Spleen (tissue), 11 donors: ENCODE measurements around the gene CNOT6. TPM values are rescaled to one million over a fixed set of nuclear protein-coding genes. Genes with fewer than 3 reads are reported as not detected.

Source experiments
- DNase-seq: peaks from one replicate; pipeline ENCODE4 v3.0.0-alpha.2; 2020
- H3K27ac ChIP-seq, 8 donors: fragments of 200-600 bp; sonication (generic) in 7 of 8; 1 replicate in 4 of 8; 2 replicates in 4 of 8; pipeline versions ENCODE4 v1.5.0 to v1.8.0; 2016 to 2021; ENCODE audit warnings: inconsistent platforms in 4 of 8, mild to moderate bottlenecking in 4 of 8, moderate library complexity in 1 of 8
- H3K27me3 ChIP-seq, 7 donors: fragments of 200-600 bp; sonication (generic) in 6 of 7; replicated peaks in 1 of 7; 1 replicate in 4 of 7; 2 replicates in 3 of 7; pipeline versions ENCODE4 v1.5.0 to v1.8.0; 2016 to 2021; ENCODE audit warnings: inconsistent platforms in 3 of 7, mild to moderate bottlenecking in 1 of 7
- H3K36me3 ChIP-seq, 6 donors: fragments of 200-600 bp; sonication (generic) in 5 of 6; 1 replicate in 4 of 6; 2 replicates in 2 of 6; pipeline versions ENCODE4 v1.5.0 to v1.8.0; 2016 to 2021; ENCODE audit warnings: inconsistent platforms in 2 of 6
- H3K4me1 ChIP-seq, 6 donors: fragments of 200-600 bp; sonication (generic) in 5 of 6; 1 replicate in 3 of 6; 2 replicates in 3 of 6; pipeline versions ENCODE4 v1.5.0 to v1.8.0; 2016 to 2021; ENCODE audit warnings: inconsistent platforms in 3 of 6
- H3K4me3 ChIP-seq, 8 donors: fragments of 200-600 bp; sonication (generic) in 7 of 8; 1 replicate in 4 of 8; 2 replicates in 4 of 8; pipeline versions ENCODE4 v1.5.0 to v1.8.0; 2016 to 2021; ENCODE audit warnings: inconsistent platforms in 4 of 8, mild to moderate bottlenecking in 4 of 8, moderate library complexity in 2 of 8
- H3K9me3 ChIP-seq, 8 donors: fragments of 200-600 bp; sonication (generic) in 7 of 8; 1 replicate in 4 of 8; 2 replicates in 4 of 8; pipeline versions ENCODE4 v1.5.0 to v1.8.0; 2016 to 2021; ENCODE audit warnings: inconsistent platforms in 4 of 8
- CTCF ChIP-seq, 11 experiments: fragments of 200-600 bp in 7 of 11; fragments of 450-650 bp in 4 of 11; sonication (generic) in 4 of 11; IDR thresholded peaks in 8 of 11; conservative IDR thresholded peaks in 3 of 11; 1 replicate in 7 of 11; 2 replicates in 4 of 11; pipeline versions ENCODE4 v1.4.0 to v1.8.0; 2016 to 2021; ENCODE audit warnings: antibody characterized with exemption in 11 of 11, inconsistent platforms in 4 of 11, mild to moderate bottlenecking in 1 of 11
- POLR2A ChIP-seq, 3 donors: fragments of 450-650 bp; IDR thresholded peaks; one replicate each; pipeline ENCODE4 v1.5.1; 2017; ENCODE audit warnings: antibody characterized with exemption in 3 of 3, mild to moderate bottlenecking in 1 of 3
- POLR2AphosphoS5 ChIP-seq, 3 donors: sonication (generic); formaldehyde crosslinking; IDR thresholded peaks; one replicate each; pipeline ENCODE4 v1.5.1; 2017; ENCODE audit warnings: antibody characterized with exemption in 3 of 3
- WGBS, 5 donors: extraction: QIAGEN DNeasy Blood & Tissue Kit in 3 of 5; methylation state at CpG; one replicate each; pipeline versions ENCODE4 v1.1.5 to v1.1.7; 2013 to 2018; 5-methylcytosine and 5-hydroxymethylcytosine counted together
- intact Hi-C: fragments of 100-400 bp; cut with DNase I; formaldehyde crosslinking; loops from one replicate; pipeline ENCODE4 v1.15.0; 2023; ENCODE audit warnings: low total_unique reads
- polyA plus RNA-seq, 3 donors: library from polyadenylated mRNA; stranded (reverse); fragments of 200-250 nt; gene quantifications; one replicate each; pipeline ENCODE4 v1.2.1, GENCODE V29; 2013
- total RNA-seq, 7 donors: library from RNA; depleted of rRNA in 3 of 7; stranded (reverse); fragments of >200 nt in 3 of 7; fragmentation: NEBNext Ultra II Directional in 4 of 7; extraction: Animal tissue kit (Norgen Biotek cat#: 25700) in 4 of 7; gene quantifications; one replicate each; pipeline versions ENCODE4 v1.1.0 to v1.2.1, GENCODE V29; 2016 to 2021
- donor health status: healthy with polysubstance abuse.
- donor health status: DM: no; HTN: no; CAD: no; lungs with moderate emphysema.
- donor health status: DM: no; HTN: no; CAD: no.
- donor health status: Bipolar disorder and iron deficiency.
- donor health status: healthy.
- donor health status: DM: no; HTN: no; CAD: no.
- donor health status: DM: yes; HTN: yes; CAD: no.

The CNOT6 gene
- total and polyA plus RNA-seq, 10 donors = 5.5 to 26.5 (median 21.6) TPM

DNA sequence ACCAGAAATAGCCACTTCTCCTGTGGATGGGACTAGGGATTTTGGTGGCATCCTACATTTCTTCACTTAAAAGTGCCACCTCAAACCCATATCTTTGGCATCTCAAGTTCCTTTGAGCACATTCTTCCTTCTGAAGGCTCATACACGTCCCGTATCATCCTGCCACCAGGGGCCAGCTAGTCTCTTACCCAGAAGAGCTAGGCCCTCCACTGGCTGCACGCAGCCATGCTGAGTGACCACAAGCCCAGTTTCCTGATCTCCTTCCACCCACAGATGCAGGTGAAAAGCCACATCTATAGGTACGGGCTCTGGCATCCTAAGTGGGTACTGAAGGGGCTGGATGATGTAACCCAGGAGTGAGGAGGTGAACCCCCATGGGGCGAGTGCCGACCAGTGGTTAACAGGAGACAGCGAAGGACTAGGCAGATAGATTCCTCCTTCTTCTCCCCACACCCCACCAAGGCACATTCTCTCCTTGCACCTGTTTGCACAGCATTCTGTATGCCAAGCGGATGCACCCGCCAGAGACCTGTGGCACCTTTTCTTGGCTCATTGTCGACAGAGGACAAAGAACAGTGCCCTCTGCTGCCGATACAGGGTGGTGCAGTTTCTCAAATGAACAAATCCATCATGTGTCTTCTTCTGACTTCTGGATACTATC is 111.5 kb downstream of the CNOT6 start:
- H3K9me3 ChIP-seq = no peaks in the 10 kb centered on the region
- WGBS, 5 donors = 55 to 63% (median 57%) methylated on average over 11 of the region's 11 CpGs
- TF ChIP-seq POLR2AphosphoS5 (IDR thresholded peaks at IDR 0.05) (no peak), POLR2A (IDR thresholded peaks at IDR 0.05) (no peak), CTCF (IDR thresholded peaks at IDR 0.05 in 8 of 11, conservative IDR thresholded peaks at IDR 0.05 in 3 of 11) (peak; percentile 17 to 78 (median 64))
- no peak overlapping the region for H3K4me3 ChIP-seq
- no peak overlapping the region for H3K27ac ChIP-seq
- peaks cover 0 to 7% (median 0%) of the 10 kb centered on the region in 6 donors for H3K4me1 ChIP-seq
- peaks cover 0 to 20% (median 0%) of the 10 kb centered on the region in 6 donors for H3K36me3 ChIP-seq
- peak; percentile 72 for DNase-seq
- intact Hi-C loops = no loop called here
- H3K27me3 ChIP-seq = peaks cover 0 to 6% (median 0%) of the 10 kb centered on the region in 7 donors

GRCh38 chr5:180606215-180606785 is 112.1 kb downstream of the CNOT6 start:
- H3K36me3 ChIP-seq = peaks cover 0 to 20% (median 0%) of the 10 kb centered on the region in 6 donors
- no peak overlapping the region for H3K27ac ChIP-seq

DNA sequence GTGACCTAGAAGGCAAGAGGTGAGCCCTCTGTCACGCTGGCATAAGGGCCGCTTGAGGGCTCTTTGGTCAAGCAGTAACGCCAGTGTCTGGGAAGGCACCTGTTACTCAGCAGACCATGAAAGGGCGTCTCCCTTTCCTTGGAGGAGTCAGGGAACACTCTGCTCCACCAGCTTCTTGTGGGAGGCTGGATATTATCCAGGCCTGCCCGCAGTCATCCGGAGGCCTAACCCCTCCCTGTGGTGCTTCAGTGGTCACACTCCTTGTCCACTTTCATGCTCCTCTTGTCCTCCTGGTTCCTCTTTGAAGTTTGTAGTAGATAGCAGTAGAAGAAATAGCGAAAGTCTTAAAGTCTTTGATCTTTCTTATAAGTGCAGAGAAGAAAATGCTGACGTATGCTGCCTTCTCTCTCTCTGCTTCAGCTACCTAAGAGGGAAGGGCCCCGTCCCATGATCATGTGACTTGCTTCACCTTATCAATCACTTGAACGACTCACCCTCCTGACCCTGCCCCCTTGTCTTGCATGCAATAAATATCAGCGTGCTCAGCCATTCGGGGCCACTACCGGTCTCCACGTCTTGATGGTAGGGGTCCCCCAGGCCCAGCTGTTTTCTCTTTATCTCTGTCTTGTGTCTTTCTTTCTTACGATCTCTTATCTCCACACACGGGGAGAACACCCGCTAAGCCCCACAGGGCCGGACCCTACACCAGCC is 113.8 kb downstream of the CNOT6 start:
- intact Hi-C loops = no loop called here
- TF ChIP-seq POLR2A (IDR thresholded peaks at IDR 0.05) = no peak
- TF ChIP-seq CTCF (IDR thresholded peaks at IDR 0.05 in 8 of 11, conservative IDR thresholded peaks at IDR 0.05 in 3 of 11) = no peak
- TF ChIP-seq POLR2AphosphoS5 (IDR thresholded peaks at IDR 0.05) = no peak

More at GRCh38 chr5:180606215-180606785, 112.1 kb downstream of the CNOT6 start:
- peak; percentile 67 for DNase-seq
- intact Hi-C loops = no loop called here
- 79 to 89% (median 83%) methylated on average over 21 of the region's 21 CpGs for WGBS, 5 donors
- peaks cover 0 to 7% (median 0%) of the 10 kb centered on the region in 6 donors for H3K4me1 ChIP-seq
- H3K4me3 ChIP-seq = no peak overlapping the region
- peaks cover 0 to 6% (median 0%) of the 10 kb centered on the region in 7 donors for H3K27me3 ChIP-seq
- no peaks in the 10 kb centered on the region for H3K9me3 ChIP-seq
- TF ChIP-seq POLR2AphosphoS5 (IDR thresholded peaks at IDR 0.05) = peak in 1 of 3 donors; percentile 14
- peak in 2 of 11 experiments; percentile 31 to 35 for TF ChIP-seq CTCF (IDR thresholded peaks at IDR 0.05 in 8 of 11, conservative IDR thresholded peaks at IDR 0.05 in 3 of 11)
- no peak for TF ChIP-seq POLR2A (IDR thresholded peaks at IDR 0.05)

More for the DNA sequence above, 113.8 kb downstream of the CNOT6 start:
- Histone ChIP-seq H3K36me3 (peaks cover 0 to 30% (median 0%) of the 10 kb centered on the region in 6 donors), H3K27me3 (peaks cover 0 to 6% (median 0%) of the 10 kb centered on the region in 7 donors), H3K27ac (no peak overlapping the region), H3K4me3 (no peak overlapping the region), H3K9me3 (no peaks in the 10 kb centered on the region), H3K4me1 (peaks cover 0 to 7% (median 0%) of the 10 kb centered on the region in 6 donors)
- peak; percentile 63 for DNase-seq
- WGBS, 5 donors = 63 to 82% (median 67%) methylated on average over 18 of the region's 18 CpGs
